GM20000 (cell line): Measurements from ENCODE around the gene USP33.

ENCODE experiments used
- DNase-seq: peaks from one replicate; pipeline ENCODE4 v3.0.0; 2012; ENCODE audit warnings: low spot score
- CTCF ChIP-seq: IDR thresholded peaks from 2 replicates; pipeline ENCODE4 v1.5.1; 2012; ENCODE audit warnings: mild to moderate bottlenecking, control low read depth; ENCODE audit errors: extremely low read depth, missing control alignments

USP33 gene

GRCh38 chr1:77783141-77783540 is 23.5 kb upstream of the USP33 start:
- no peak for DNase-seq

GRCh38 chr1:77781683-77782082 is 22.0 kb upstream of the USP33 start:
- no peak for TF ChIP-seq CTCF
- DNase-seq: no peak

More at GRCh38 chr1:77783141-77783540, 23.5 kb upstream of the USP33 start:
- no peak for TF ChIP-seq CTCF

- TF ChIP-seq CTCF: no peak
- DNase-seq: peak; percentile 85
Measured at GRCh38 chr1:77779529-77780281, 20.1 kb upstream of the USP33 start, which contains the start of gene MIGA1. TSS of gene MIGA1 (plus strand) at chr1:77779649. CDS start at chr1:77783253, 3,604 bp downstream.

- DNase-seq: no peak
- TF ChIP-seq CTCF: no peak
Measured at GRCh38 chr1:77776007-77776700, 16.5 kb upstream of the USP33 start.

- TF ChIP-seq CTCF: no peak
- DNase-seq: no peak
Measured at GRCh38 chr1:77768006-77768405, 8.4 kb upstream of the USP33 start.

GRCh38 chr1:77762072-77762476 is 2.4 kb upstream of the USP33 start:
- no peak for DNase-seq
- no peak for TF ChIP-seq CTCF

GRCh38 chr1:77757603-77758002 is 2.0 kb downstream of the USP33 start:
- no peak for DNase-seq
- no peak for TF ChIP-seq CTCF
